ENCODE measurements around the gene LMF1. TPM values are rescaled to one million over a fixed set of nuclear protein-coding genes. Genes with fewer than 3 reads are reported as not detected.

Gene LMF1
- total RNA-seq, 1 experiment from 2014 or later: 12.8 TPM

DNA sequence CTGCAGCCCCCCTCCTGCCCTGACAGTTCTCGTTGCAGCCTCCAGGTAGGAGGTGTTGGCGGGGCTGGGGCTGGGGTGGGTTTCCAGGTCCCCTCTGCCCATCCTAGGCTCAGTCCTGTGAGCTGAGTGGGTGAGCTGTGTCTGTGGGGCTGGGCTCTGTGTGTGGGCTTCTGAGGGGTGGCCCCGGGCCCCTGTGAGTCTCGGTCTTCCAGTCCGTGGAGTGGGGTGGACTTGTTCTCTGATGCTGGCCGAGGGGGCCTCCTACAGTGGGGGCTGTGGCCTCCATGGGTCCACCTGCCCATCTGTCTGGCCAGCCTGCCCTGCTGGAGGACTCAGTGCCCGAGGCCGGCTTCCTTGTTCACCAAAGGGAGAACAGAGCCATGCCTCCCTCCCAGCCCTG, 43.4 kb upstream of the LMF1 start:
- no TSS peak for BruUV-seq (replicated peaks)
- Histone ChIP-seq H3K9me3 (ENCODE audit: control insufficient read depth in 1 of 2, insufficient read depth in 1 of 2, low read depth in 1 of 2, low read length in 2 of 2) (no peaks in the 10 kb centered on the region), H3K27ac (ENCODE audit: low read depth, low read length) (no peak overlapping the region), H3K36me3 (ENCODE audit: control insufficient read depth in 1 of 2, insufficient read depth in 2 of 2, low read length in 2 of 2) (no peaks in the 10 kb centered on the region), H3K4me2 (ENCODE audit: low read length) (no peak overlapping the region), H3K4me3 (replicated peaks in 1 of 2; ENCODE audit: low read depth in 1 of 2, low read length in 2 of 2) (no peak overlapping the region), H3K9me2 (ENCODE audit: insufficient read depth) (no peaks in the 10 kb centered on the region), H4K20me1 (ENCODE audit: insufficient read depth) (no peaks in the 10 kb centered on the region), H3K79me2 (ENCODE audit: insufficient read depth, low read length) (no peaks in the 10 kb centered on the region), H3K4me1 (ENCODE audit: control insufficient read depth in 1 of 2, insufficient read depth in 2 of 2, low read length in 2 of 2) (no peaks in the 10 kb centered on the region), H3K27me3 (ENCODE audit: insufficient read depth, low read length) (peaks cover 19% of the 10 kb centered on the region; the same call in 1 of the 2 replicates), H2AFZ (ENCODE audit: low read depth, low read length, poor library complexity, severe bottlenecking) (no peak overlapping the region), H3K9ac (ENCODE audit: low read length) (no peak overlapping the region)
- ChIA-PET CTCF (no interaction called here), POLR2A (no interaction called here), RAD21 (ENCODE audit: low non-redundant PET in 1 of 2, low total read pairs in 2 of 2, uncharacterized antibody in 2 of 2, unreplicated experiment in 2 of 2) (no interaction called here)
- TF ChIP-seq, protein P1, sequence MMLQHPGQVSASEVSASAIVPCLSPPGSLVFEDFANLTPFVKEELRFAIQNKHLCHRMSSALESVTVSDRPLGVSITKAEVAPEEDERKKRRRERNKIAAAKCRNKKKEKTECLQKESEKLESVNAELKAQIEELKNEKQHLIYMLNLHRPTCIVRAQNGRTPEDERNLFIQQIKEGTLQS (IDR thresholded peaks at IDR 0.05): no peak
- TF ChIP-seq, protein P2, sequence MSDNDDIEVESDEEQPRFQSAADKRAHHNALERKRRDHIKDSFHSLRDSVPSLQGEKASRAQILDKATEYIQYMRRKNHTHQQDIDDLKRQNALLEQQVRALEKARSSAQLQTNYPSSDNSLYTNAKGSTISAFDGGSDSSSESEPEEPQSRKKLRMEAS (IDR thresholded peaks at IDR 0.05): no peak
- TF ChIP-seq ZNF274 (IDR thresholded peaks at IDR 0.05; ENCODE audit: low read depth, low read length) (no peak), EGR1 (IDR thresholded peaks at IDR 0.05; ENCODE audit: low read depth) (no peak), CBX3 (IDR thresholded peaks at IDR 0.05; ENCODE audit: low read depth) (no peak), JUND (IDR thresholded peaks at IDR 0.05) (no peak), SIN3A (IDR thresholded peaks at IDR 0.05; ENCODE audit: low read depth) (no peak), SRF (IDR thresholded peaks at IDR 0.05; ENCODE audit: low read depth) (no peak), EZH2 (IDR thresholded peaks at IDR 0.05) (no peak), FOSL1 (IDR thresholded peaks at IDR 0.05; ENCODE audit: low read depth) (no peak), POLR2A (IDR thresholded peaks at IDR 0.05; ENCODE audit: borderline replicate concordance, extremely low read depth, insufficient read depth, insufficient read length) (no peak)
- TF ChIP-seq, protein P3, sequence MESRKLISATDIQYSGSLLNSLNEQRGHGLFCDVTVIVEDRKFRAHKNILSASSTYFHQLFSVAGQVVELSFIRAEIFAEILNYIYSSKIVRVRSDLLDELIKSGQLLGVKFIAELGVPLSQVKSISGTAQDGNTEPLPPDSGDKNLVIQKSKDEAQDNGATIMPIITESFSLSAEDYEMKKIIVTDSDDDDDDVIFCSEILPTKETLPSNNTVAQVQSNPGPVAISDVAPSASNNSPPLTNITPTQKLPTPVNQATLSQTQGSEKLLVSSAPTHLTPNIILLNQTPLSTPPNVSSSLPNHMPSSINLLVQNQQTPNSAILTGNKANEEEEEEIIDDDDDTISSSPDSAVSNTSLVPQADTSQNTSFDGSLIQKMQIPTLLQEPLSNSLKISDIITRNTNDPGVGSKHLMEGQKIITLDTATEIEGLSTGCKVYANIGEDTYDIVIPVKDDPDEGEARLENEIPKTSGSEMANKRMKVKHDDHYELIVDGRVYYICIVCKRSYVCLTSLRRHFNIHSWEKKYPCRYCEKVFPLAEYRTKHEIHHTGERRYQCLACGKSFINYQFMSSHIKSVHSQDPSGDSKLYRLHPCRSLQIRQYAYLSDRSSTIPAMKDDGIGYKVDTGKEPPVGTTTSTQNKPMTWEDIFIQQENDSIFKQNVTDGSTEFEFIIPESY (IDR thresholded peaks at IDR 0.05; ENCODE audit: extremely low read depth, insufficient replicate concordance, low read length): no peak
- TF ChIP-seq, protein P4, sequence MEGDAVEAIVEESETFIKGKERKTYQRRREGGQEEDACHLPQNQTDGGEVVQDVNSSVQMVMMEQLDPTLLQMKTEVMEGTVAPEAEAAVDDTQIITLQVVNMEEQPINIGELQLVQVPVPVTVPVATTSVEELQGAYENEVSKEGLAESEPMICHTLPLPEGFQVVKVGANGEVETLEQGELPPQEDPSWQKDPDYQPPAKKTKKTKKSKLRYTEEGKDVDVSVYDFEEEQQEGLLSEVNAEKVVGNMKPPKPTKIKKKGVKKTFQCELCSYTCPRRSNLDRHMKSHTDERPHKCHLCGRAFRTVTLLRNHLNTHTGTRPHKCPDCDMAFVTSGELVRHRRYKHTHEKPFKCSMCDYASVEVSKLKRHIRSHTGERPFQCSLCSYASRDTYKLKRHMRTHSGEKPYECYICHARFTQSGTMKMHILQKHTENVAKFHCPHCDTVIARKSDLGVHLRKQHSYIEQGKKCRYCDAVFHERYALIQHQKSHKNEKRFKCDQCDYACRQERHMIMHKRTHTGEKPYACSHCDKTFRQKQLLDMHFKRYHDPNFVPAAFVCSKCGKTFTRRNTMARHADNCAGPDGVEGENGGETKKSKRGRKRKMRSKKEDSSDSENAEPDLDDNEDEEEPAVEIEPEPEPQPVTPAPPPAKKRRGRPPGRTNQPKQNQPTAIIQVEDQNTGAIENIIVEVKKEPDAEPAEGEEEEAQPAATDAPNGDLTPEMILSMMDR (IDR thresholded peaks at IDR 0.05 in 2 of 3, conservative IDR thresholded peaks at IDR 0.05 in 1 of 3; ENCODE audit: borderline replicate concordance in 1 of 3, insufficient read depth in 1 of 3, low read depth in 2 of 3, low read length in 2 of 3): no peak
- ATAC-seq: no peak
- no peak for DNase-seq (ENCODE audit: low read depth, low spot score)
- intact Hi-C loops (cut with micrococcal nuclease): no loop called here

All from HCT116 (cell line).